Measurements from ENCODE around the gene CRYL1. TPM values are rescaled to one million over a fixed set of nuclear protein-coding genes. Genes with fewer than 3 reads are reported as not detected.

CRYL1 gene
- total and polyA plus RNA-seq, 2 of the 13 experiments (the other 11 are each of a cell fraction or from before 2014, with no cell fraction given): 57.2 to 115 TPM

DNA sequence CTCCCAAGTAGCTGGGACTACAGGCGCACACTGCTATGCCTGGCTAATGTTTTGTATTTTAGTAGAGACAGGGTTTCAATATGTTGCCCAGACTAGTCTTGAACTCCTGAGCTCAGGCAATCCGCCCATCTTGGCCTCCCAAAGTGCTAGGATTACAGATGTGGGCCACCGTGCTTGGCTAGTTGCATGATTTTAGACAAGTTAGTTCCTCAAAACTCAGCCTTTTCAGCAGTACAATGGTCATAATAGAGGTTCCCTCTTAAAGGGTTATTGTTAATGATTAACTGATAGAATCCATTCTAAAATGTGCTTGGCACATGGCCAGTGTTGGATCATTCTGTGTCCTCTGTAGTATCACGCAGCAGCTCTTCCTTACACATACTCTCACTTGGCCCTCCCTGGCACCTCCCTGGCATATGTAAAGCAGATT is 21.8 kb upstream of the CRYL1 start:
- DNase-seq (ENCODE audit: low spot score): peak; percentile 89
- WGBS (ENCODE audit: low lambda C conversion rate): 28% methylated on average over 4 of the region's 4 CpGs
- no TSS peak for BruUV-seq (replicated peaks)
- CTCF ChIA-PET (ENCODE audit: low intra/inter-chr PET ratio, low total read pairs): no interaction called here
- peak; percentile 97 for ATAC-seq
- intact Hi-C loops (cut with micrococcal nuclease; ENCODE audit: unreplicated experiment): no loop called here
- POLR2A ChIA-PET: interaction anchor here (1.0 to 1.9 kb wide), 5 partner anchors 13 to 22 kb away, joined by 3 to 9 read pairs (median 3); partner anchors contain the start of gene CRYL1
- no peaks in the 10 kb centered on the region for H4K20me1 ChIP-seq (ENCODE audit: insufficient read depth, low read length)
- H3K9me3 ChIP-seq (ENCODE audit: low read length): no peaks in the 10 kb centered on the region
- peak overlapping the region in 1 of 3 experiments; percentile 8; a peak in 1 of 6 replicates for H3K4me3 ChIP-seq (replicated peaks in 1 of 3; ENCODE audit: insufficient read depth in 1 of 3, low read depth in 2 of 3, low read length in 3 of 3)
- H3K27me3 ChIP-seq (ENCODE audit: control insufficient read depth in 1 of 2, insufficient read depth in 2 of 2, low read length in 2 of 2): no peaks in the 10 kb centered on the region
- FAIRE-seq: peak; percentile 97
- H3K36me3 ChIP-seq (replicated peaks in 1 of 2; ENCODE audit: control insufficient read depth in 1 of 2, insufficient read depth in 2 of 2, low read length in 2 of 2): no peaks in the 10 kb centered on the region
- H3K4me2 ChIP-seq (ENCODE audit: low read depth, low read length): peak overlapping the region; percentile 58
- H3K4me1 ChIP-seq (ENCODE audit: insufficient read depth, low read length): peaks cover 71% of the 10 kb centered on the region
- no peaks in the 10 kb centered on the region for H3K79me2 ChIP-seq (ENCODE audit: insufficient read depth, low read length)
- no peak overlapping the region for H2AFZ ChIP-seq (ENCODE audit: low read length)
- in situ Hi-C loops (cut with HindIII; ENCODE audit: extremely low pct_ligation_motif_present, low pct_unique_long_range_greater_than_20kb): no loop called here
- peak overlapping the region; percentile 31; the same call in 1 of the 2 replicates for H3K9ac ChIP-seq (ENCODE audit: insufficient read depth, low read depth, low read length)
- H3K27ac ChIP-seq (ENCODE audit: extremely low read length, insufficient read depth, low read length): peak overlapping the region; percentile 76
- no peak for TF ChIP-seq ZNF607 (CRISPR knock-in tag; IDR thresholded peaks at IDR 0.05; ENCODE audit: borderline replicate concordance)
- TF ChIP-seq CHD4 (IDR thresholded peaks at IDR 0.05; ENCODE audit: borderline replicate concordance, low read length): 0 out of 2 replicates have a peak, but pooled peaks have one; percentile 69
- TF ChIP-seq ZFP36 (IDR thresholded peaks at IDR 0.05; ENCODE audit: borderline replicate concordance, low read depth, low read length, partially characterized antibody): no peak
- no peak for TF ChIP-seq ZNF460 (CRISPR knock-in tag; IDR thresholded peaks at IDR 0.05; ENCODE audit: borderline replicate concordance)
- no peak for TF ChIP-seq RARG (CRISPR knock-in tag; IDR thresholded peaks at IDR 0.05; ENCODE audit: low read depth)
- no peak for TF ChIP-seq IKZF4 (CRISPR knock-in tag; IDR thresholded peaks at IDR 0.05; ENCODE audit: borderline replicate concordance, low read depth, not compliant biosample characterization)
- TF ChIP-seq IRF9 (CRISPR knock-in tag; IDR thresholded peaks at IDR 0.05; ENCODE audit: borderline replicate concordance): no peak
- TF ChIP-seq ZNF792 (CRISPR knock-in tag; IDR thresholded peaks at IDR 0.05): no peak
- TF ChIP-seq KDM6A (CRISPR knock-in tag; IDR thresholded peaks at IDR 0.05; ENCODE audit: low read depth): peak; percentile 22; the same call in 1 of the 2 replicates
- TF ChIP-seq ZSCAN21 (CRISPR knock-in tag; IDR thresholded peaks at IDR 0.05; ENCODE audit: borderline replicate concordance): no peak
- no peak for TF ChIP-seq ZNF7 (CRISPR knock-in tag; IDR thresholded peaks at IDR 0.05)
- no peak for TF ChIP-seq ZNF678 (CRISPR knock-in tag; IDR thresholded peaks at IDR 0.05)
- TF ChIP-seq ZNF292 (CRISPR knock-in tag; IDR thresholded peaks at IDR 0.05; ENCODE audit: borderline replicate concordance, low read depth): peak; percentile 56
- no peak for TF ChIP-seq ZNF180 (CRISPR knock-in tag; IDR thresholded peaks at IDR 0.05; ENCODE audit: borderline replicate concordance, low read depth)
- no peak for TF ChIP-seq CHD2 (IDR thresholded peaks at IDR 0.05; ENCODE audit: low read depth, low read length)
- TF ChIP-seq ATAD3A (CRISPR knock-in tag; IDR thresholded peaks at IDR 0.05): no peak
- no peak for TF ChIP-seq BRCA1 (CRISPR knock-in tag; IDR thresholded peaks at IDR 0.05)
- TF ChIP-seq, protein P1, sequence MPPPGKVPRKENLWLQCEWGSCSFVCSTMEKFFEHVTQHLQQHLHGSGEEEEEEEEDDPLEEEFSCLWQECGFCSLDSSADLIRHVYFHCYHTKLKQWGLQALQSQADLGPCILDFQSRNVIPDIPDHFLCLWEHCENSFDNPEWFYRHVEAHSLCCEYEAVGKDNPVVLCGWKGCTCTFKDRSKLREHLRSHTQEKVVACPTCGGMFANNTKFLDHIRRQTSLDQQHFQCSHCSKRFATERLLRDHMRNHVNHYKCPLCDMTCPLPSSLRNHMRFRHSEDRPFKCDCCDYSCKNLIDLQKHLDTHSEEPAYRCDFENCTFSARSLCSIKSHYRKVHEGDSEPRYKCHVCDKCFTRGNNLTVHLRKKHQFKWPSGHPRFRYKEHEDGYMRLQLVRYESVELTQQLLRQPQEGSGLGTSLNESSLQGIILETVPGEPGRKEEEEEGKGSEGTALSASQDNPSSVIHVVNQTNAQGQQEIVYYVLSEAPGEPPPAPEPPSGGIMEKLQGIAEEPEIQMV (CRISPR knock-in tag; IDR thresholded peaks at IDR 0.05; ENCODE audit: low read depth): 0 out of 2 replicates have a peak, but pooled peaks have one; percentile 27
- TF ChIP-seq TP53 (CRISPR knock-in tag; conservative IDR thresholded peaks at IDR 0.05): no peak
- no peak for TF ChIP-seq ZFP90 (CRISPR knock-in tag; IDR thresholded peaks at IDR 0.05; ENCODE audit: borderline replicate concordance)
- TF ChIP-seq TCF7 (IDR thresholded peaks at IDR 0.05; ENCODE audit: low read depth): no peak
- TF ChIP-seq FOXK1 (CRISPR knock-in tag; IDR thresholded peaks at IDR 0.05; ENCODE audit: borderline replicate concordance, low read depth): no peak
- TF ChIP-seq ZSCAN22 (CRISPR knock-in tag; IDR thresholded peaks at IDR 0.05): no peak
- TF ChIP-seq SALL1 (CRISPR knock-in tag; IDR thresholded peaks at IDR 0.05): 0 out of 2 replicates have a peak, but pooled peaks have one; percentile 56

Measured in HepG2 (cell line).